Effector memory CD4-positive, alpha-beta T cell (primary cell): ENCODE results near the gene EDN2.
A peak's percentile ranks its signal among the peaks of the same experiment; 100 is the strongest.

Source experiments
- DNase-seq, 3 donors: peaks; one replicate each; pipeline ENCODE4 v3.0.0-alpha.2; 2020
- H3K27ac ChIP-seq: 2 replicates; pipeline ENCODE4 v1.7.0; 2013; ENCODE audit warnings: mild to moderate bottlenecking, low read length, moderate library complexity; ENCODE audit not compliant: insufficient read depth, poor library complexity, severe bottlenecking
- H3K27me3 ChIP-seq: replicated peaks from 2 replicates; pipeline ENCODE4 v1.7.0; 2013; ENCODE audit warnings: mild to moderate bottlenecking, low read length; ENCODE audit not compliant: insufficient read depth, control insufficient read depth, poor library complexity, severe bottlenecking
- H3K36me3 ChIP-seq: 2 replicates; pipeline ENCODE4 v1.7.0; 2013; ENCODE audit warnings: mild to moderate bottlenecking, low read length, moderate library complexity; ENCODE audit not compliant: control insufficient read depth, insufficient read depth
- H3K4me1 ChIP-seq: 2 replicates; pipeline ENCODE4 v1.7.0; 2013; ENCODE audit warnings: low read length, mild to moderate bottlenecking; ENCODE audit not compliant: control insufficient read depth, insufficient read depth, poor library complexity, severe bottlenecking
- H3K4me3 ChIP-seq: 2 replicates; pipeline ENCODE4 v1.7.0; 2013; ENCODE audit warnings: low read length, low read depth, mild to moderate bottlenecking; ENCODE audit not compliant: insufficient read depth, poor library complexity, severe bottlenecking
- H3K9me3 ChIP-seq: 2 replicates; pipeline ENCODE4 v1.7.0; 2013; ENCODE audit warnings: mild to moderate bottlenecking, low read length, moderate library complexity; ENCODE audit not compliant: control insufficient read depth

EDN2 gene

DNA sequence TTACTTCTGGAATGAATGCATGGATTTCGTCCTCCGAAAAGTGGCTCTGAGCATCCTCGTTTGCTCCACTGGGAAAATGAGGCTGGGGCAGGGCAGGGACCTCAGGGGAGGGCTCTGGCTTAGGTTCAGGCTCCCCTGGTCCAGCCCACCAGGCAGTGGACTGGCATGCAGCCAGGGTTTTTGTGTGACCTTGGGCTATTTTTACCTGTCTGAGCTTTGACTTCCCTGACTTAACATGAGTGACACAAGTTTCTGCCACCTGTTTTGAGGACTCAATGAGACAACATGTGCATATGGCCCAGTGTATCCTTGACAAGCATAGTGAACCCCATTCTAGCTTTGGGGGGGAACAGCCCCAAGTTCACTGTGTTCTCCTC, 32.6 kb upstream of the EDN2 start:
- no peak overlapping the region for H3K4me3 ChIP-seq
- no peak for DNase-seq

DNA sequence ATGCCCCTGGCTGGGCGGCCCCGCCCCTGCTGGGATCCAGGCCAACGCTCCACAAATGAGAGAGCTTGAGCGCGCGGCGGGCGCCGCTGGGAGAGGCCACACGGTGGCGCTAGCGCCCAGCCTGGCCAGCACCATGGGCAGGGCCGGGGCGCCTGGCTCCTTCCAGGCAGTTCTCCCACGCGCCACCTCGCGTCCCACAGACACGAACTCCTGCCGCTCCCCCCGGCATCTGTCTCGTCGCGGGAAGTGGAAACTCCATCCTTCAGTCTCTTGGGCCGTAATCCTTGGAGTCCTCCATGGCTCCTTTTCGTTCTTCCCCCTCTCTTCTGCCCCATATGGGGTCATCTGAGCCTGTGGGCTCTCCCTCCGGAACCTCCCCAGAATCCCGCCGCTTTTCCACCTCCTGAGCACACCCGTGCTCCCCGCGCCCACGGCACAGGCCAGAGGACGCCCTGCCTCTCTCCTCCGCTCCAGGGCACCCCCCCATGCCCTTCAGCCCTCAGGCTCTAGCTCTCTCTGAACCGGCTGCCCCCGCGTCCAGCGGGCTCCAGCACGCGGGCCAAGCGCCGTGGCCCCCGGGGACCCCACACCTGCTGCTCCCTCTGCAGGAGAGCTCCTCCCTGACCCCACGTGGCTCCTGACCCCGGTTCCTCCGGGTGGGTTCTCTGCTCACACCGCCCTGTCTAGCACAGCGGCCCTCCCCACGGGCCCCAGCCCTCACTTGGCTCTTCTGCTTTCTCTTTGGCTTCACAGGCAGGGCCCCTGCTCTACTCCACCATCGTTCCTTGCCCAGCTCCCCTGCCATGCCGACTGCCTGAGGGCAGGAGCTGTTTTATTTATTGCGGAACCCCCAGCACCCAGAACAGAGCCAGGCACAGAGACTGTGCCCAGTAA, 31.9 kb upstream of the EDN2 start:
- Histone ChIP-seq H3K4me3 (no peak overlapping the region), H3K36me3 (no peaks in the 10 kb centered on the region), H3K27ac (no peak overlapping the region), H3K27me3 (no peaks in the 10 kb centered on the region), H3K9me3 (no peaks in the 10 kb centered on the region), H3K4me1 (peaks cover 4% of the 10 kb centered on the region)
- peak in 2 of 3 donors; percentile 12 to 21 for DNase-seq

More for the DNA sequence above, 32.6 kb upstream of the EDN2 start:
- Histone ChIP-seq H3K27ac (no peak overlapping the region), H3K9me3 (no peaks in the 10 kb centered on the region), H3K27me3 (no peaks in the 10 kb centered on the region), H3K4me1 (peaks cover 4% of the 10 kb centered on the region), H3K36me3 (no peaks in the 10 kb centered on the region)

DNA sequence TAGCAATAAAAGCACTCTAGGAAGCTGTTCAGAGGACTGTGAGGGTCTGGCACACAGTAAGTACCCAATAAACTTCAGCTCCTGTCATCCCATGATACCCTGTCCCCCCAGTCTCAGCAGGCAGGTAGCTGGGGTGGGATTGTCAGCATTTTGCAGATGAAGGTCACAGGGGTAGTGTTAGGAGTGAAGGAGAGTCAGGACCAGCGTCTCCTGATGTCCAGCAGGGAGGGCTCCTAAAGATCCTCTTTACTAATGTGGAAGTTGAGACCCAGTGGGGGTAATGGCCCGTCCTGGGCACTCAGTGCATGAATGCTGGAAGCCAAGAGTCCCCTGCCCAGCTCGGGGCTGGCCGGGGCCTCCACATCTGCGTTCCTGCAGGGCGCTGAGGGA, 31.3 kb upstream of the EDN2 start:
- DNase-seq, result no peak
- Histone ChIP-seq H3K4me3 (no peak overlapping the region), H3K4me1 (peaks cover 4% of the 10 kb centered on the region), H3K27ac (no peak overlapping the region), H3K9me3 (no peaks in the 10 kb centered on the region), H3K36me3 (peaks cover 4% of the 10 kb centered on the region), H3K27me3 (no peaks in the 10 kb centered on the region)

DNA sequence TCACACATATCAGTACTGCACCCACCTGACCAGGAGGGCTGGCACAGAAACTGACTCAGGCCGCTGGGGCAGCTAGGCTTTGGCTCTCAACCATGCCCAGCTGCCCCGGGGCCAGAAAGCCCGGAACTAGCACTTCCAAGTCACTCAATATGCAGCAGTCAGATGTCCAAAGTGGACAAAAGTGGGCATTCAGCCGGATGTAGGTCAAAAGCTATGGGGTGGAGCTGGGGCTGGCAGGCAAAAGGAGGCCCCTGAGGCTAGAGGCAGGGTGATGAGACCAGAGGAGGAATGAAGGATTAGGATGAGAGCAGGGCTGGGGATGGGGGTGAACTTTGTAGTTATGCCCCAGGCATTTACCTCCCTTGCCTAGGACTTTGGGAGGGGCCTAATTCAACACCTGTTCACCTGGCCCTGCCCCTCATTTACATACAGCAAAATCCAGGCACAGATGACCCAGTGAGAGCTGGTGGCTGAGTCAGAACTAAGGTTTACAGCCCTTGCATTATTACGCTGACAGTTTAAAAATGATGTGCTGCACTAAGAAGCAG, 30.7 kb upstream of the EDN2 start:
- no peak for DNase-seq
- Histone ChIP-seq H3K27me3 (no peaks in the 10 kb centered on the region), H3K36me3 (peaks cover 4% of the 10 kb centered on the region), H3K9me3 (no peaks in the 10 kb centered on the region), H3K27ac (no peak overlapping the region), H3K4me3 (no peak overlapping the region), H3K4me1 (peaks cover 4% of the 10 kb centered on the region)

DNA sequence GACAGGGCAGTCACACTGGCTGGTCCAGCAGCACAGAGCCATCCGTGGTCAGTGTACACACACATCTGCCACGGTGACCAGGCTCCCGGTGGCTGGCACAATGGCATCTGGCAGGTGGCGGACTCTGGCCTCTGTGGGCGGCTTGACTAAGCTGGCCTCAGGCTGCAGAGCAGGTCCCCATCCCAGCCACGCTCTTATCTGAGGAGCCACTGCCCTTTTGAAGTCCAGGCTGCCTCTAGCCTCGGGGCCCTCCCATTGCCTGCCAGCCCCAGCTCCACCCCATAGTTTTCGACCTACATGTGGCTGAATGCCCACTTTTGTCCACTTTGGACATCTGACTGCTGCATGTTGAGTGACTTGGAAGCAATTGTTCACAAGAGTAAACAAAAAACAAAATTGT, 29.9 kb upstream of the EDN2 start:
- Histone ChIP-seq H3K4me3 (no peak overlapping the region), H3K4me1 (peaks cover 4% of the 10 kb centered on the region), H3K36me3 (peaks cover 4% of the 10 kb centered on the region), H3K27ac (no peak overlapping the region), H3K9me3 (no peaks in the 10 kb centered on the region), H3K27me3 (no peaks in the 10 kb centered on the region)
- DNase-seq, result no peak

DNA sequence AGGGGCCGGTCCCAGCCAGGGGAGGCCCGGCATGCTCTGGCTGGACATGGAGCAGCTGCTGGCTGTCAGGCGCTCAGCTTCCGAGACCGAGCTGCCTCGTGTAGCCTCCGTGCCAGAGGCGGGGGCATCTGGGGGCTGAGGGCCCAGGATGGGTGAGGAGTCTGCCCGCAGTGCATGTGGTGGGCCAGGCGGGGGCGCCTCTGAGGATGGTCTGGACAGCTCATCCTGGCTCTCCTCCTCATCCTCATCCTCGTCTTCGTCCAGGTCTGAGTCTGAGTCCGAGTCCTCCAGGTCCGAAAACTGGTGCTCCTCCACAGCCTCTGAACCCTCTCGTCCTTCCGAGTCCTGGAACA, 28.9 kb upstream of the EDN2 start:
- Histone ChIP-seq H3K27me3 (no peaks in the 10 kb centered on the region), H3K4me1 (peaks cover 4% of the 10 kb centered on the region), H3K9me3 (no peaks in the 10 kb centered on the region), H3K4me3 (no peak overlapping the region), H3K27ac (no peak overlapping the region), H3K36me3 (peaks cover 4% of the 10 kb centered on the region)
- no peak for DNase-seq

DNA sequence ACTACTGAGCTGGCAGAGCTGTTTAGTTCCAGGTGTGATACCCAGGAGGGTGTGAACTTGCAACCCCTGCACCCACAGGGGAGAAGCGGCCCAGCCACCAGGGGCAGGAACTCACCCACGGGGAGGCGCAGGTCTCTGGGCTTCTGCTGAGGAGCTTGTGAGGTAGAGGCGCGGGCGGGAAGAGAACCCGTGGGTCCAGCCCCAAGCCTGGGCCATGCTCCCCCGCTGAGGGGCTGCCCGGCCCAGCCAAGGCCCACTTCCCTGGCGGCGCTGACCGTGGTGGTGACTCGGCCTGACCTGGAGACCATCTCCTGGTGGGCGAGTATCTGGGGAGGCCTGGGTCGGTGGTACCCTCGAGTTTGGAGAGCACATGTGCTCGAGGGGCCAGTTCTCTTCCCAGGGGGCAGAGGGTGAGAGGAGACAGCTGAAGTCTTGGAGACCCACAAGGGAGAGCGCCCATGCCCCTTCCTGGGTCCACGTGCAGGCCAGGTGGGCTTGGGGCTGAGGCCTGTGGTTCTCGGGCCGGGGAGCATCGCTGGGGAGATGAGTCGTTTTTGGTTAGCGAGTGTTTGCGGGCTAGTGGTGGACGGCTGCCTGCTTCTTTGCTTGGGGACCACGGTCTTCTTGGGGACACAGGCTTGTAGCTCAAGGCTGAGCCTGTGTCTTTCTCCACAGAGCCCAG, 28.4 kb upstream of the EDN2 start:
- Histone ChIP-seq H3K36me3 (peaks cover 4% of the 10 kb centered on the region), H3K4me3 (no peak overlapping the region), H3K27me3 (no peaks in the 10 kb centered on the region), H3K4me1 (peaks cover 4% of the 10 kb centered on the region), H3K27ac (no peak overlapping the region), H3K9me3 (no peaks in the 10 kb centered on the region)
- DNase-seq, result no peak

DNA sequence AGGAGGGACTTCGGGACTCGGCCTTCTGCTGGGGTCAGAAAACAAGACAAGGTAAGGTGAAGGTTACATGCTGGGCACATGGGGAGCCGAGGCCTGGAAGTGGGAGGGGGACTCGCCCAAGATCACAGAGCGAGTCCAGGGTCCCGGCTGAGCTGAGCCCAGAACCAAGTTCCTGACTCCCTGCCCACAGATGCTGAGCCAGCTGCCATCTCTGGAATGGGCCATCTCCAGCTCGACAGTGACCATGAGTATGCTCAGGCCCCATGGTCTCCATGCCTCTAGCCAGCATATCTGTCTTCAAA, 26.7 kb upstream of the EDN2 start:
- no peaks in the 10 kb centered on the region for H3K9me3 ChIP-seq
- H3K4me1 ChIP-seq, result peaks cover under 1% of the 10 kb centered on the region
- DNase-seq, result no peak
- no peak overlapping the region for H3K4me3 ChIP-seq
- H3K27ac ChIP-seq, result no peak overlapping the region
- peaks cover 4% of the 10 kb centered on the region for H3K36me3 ChIP-seq
- no peaks in the 10 kb centered on the region for H3K27me3 ChIP-seq

DNA sequence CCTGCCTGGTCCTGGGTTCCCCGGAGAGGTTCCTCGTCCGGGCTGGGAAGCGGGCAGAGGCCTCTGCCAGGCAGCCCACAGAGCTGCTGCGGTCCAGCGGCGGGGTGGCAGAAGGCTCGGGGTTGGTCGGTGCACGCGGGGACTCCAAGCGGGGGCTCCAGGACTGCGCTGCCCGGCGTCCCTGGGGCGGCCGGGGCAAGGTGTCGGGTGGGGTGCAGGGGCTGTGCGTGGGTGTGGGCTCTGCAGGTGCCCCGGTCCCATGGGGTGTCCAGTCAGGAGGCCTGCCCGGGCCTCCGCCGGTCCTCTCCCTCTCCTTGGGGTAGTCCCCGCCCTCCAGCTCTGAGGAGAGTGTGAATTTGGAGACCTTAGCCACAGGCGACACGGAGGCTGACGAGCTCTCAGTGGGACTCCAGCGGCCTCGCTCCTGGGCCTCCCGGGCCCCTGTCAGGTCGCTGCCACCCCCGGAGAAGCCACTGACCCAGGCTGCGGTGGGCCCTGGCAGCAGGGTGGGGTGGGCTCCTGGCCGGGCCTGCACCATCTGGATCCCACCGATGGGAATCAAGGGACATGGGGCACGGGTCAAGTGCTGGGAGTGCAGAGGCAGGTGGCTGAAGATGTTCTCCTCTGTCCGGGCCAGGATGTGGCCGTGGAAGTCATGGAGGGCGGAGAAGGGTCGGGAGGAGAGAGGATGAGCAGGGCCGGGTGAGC, 26.2 kb upstream of the EDN2 start:
- H3K4me3 ChIP-seq, result no peak overlapping the region
- peaks cover 4% of the 10 kb centered on the region for H3K36me3 ChIP-seq
- H3K27ac ChIP-seq, result no peak overlapping the region

DNA sequence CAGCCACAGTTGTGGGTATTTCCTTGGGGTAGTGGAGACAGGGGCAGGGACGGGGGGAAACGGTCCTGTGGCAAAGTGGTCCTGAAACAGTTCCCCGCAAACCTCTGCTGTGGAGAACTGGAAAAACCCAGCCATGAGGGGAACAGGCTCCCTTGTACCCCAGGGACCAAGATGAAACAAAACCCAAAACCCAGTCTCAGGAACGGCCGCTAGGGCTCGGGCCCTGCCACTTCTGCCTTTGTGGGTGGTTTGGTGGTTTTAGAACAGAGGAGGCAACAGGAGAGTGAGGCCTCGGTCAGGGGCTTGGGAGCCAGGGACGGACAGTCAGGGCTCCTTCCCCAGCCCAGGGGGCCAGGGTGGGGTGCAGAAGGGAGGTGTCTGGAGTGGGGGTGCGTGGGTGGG, 24.8 kb upstream of the EDN2 start:
- H3K4me3 ChIP-seq, result no peak overlapping the region
- no peaks in the 10 kb centered on the region for H3K4me1 ChIP-seq
- peaks cover 4% of the 10 kb centered on the region for H3K36me3 ChIP-seq
- H3K27me3 ChIP-seq, result no peaks in the 10 kb centered on the region
- no peaks in the 10 kb centered on the region for H3K9me3 ChIP-seq
- no peak overlapping the region for H3K27ac ChIP-seq
- DNase-seq, result no peak

More for the DNA sequence above, 26.2 kb upstream of the EDN2 start:
- Histone ChIP-seq H3K4me1 (no peaks in the 10 kb centered on the region), H3K9me3 (no peaks in the 10 kb centered on the region), H3K27me3 (no peaks in the 10 kb centered on the region)
- DNase-seq, result no peak
